Neural cell (in vitro differentiated cells): Measurements from ENCODE around the gene LPAR3. TPM values are rescaled to one million over a fixed set of nuclear protein-coding genes. Genes with fewer than 3 reads are reported as not detected.

Experiments used
- H2AFZ ChIP-seq: fragments of 200-600, 300-800 bp; sonication (generic), shearing (Covaris generic); 2 replicates; pipeline ENCODE4 v1.6.0; 2014; ENCODE audit warnings: low read depth, mild to moderate bottlenecking, antibody characterized with exemption, low read length, moderate library complexity
- H3F3A ChIP-seq: fragments of 200-600 bp; shearing (Covaris generic); 2 replicates; pipeline ENCODE4 v1.6.1; 2016; ENCODE audit warnings: mild to moderate bottlenecking, moderate library complexity, mixed read lengths, antibody characterized with exemption, low read length; ENCODE audit not compliant: insufficient read depth, poor library complexity, severe bottlenecking
- H3K27ac ChIP-seq: fragments of 200-600, 300-800 bp; sonication (generic), shearing (Covaris generic); 2 replicates; pipeline ENCODE4 v1.5.1; 2014; ENCODE audit warnings: mild to moderate bottlenecking, low read length, moderate library complexity
- H3K27me3 ChIP-seq: fragments of 300-800, 200-600 bp; sonication (generic), shearing (Covaris generic); 2 replicates; pipeline ENCODE4 v1.6.0; 2014; ENCODE audit warnings: mild to moderate bottlenecking, low read depth, low read length, moderate library complexity; ENCODE audit not compliant: insufficient read depth
- H3K36me3 ChIP-seq: fragments of 300-800, 200-600 bp; sonication (generic), shearing (Covaris generic); 2 replicates; pipeline ENCODE4 v1.5.1; 2014; ENCODE audit warnings: mild to moderate bottlenecking, antibody characterized with exemption, low read length, moderate library complexity; ENCODE audit not compliant: insufficient read depth
- H3K4me2 ChIP-seq: fragments of 300-800, 200-600 bp; sonication (generic), shearing (Covaris generic); 2 replicates; pipeline ENCODE4 v1.6.0; 2014; ENCODE audit warnings: mild to moderate bottlenecking, low read length
- H3K4me3 ChIP-seq: fragments of 300-800, 200-600 bp; sonication (generic), shearing (Covaris generic); 2 replicates; pipeline ENCODE4 v1.5.1; 2014; ENCODE audit warnings: mild to moderate bottlenecking, low read length, moderate library complexity
- H3K79me2 ChIP-seq: fragments of 200-600 bp; shearing (Covaris generic); replicated peaks from 2 replicates; pipeline ENCODE4 v1.6.0; 2014; ENCODE audit warnings: mild to moderate bottlenecking, low read length, moderate library complexity; ENCODE audit not compliant: insufficient read depth
- H3K9ac ChIP-seq: fragments of 300-800, 200-600 bp; sonication (generic), shearing (Covaris generic); 2 replicates; pipeline ENCODE4 v1.6.1; 2016; ENCODE audit warnings: mild to moderate bottlenecking, low read length, mixed read lengths
- H3K9me2 ChIP-seq: fragments of 200-600 bp; shearing (Covaris generic); 2 replicates; pipeline ENCODE4 v1.6.1; 2016; ENCODE audit warnings: mild to moderate bottlenecking, low read length, mixed read lengths; ENCODE audit not compliant: insufficient read depth
- H3K9me3 ChIP-seq: fragments of 200-600, 300-800 bp; sonication (generic), shearing (Covaris generic); 2 replicates; pipeline ENCODE4 v1.6.1; 2016; ENCODE audit warnings: mild to moderate bottlenecking, mixed run types, low read length, moderate library complexity, mixed read lengths
- H4K20me1 ChIP-seq: fragments of 200-600 bp; shearing (Covaris generic); 2 replicates; pipeline ENCODE4 v1.6.1; 2016; ENCODE audit warnings: mild to moderate bottlenecking, mixed run types; ENCODE audit not compliant: insufficient read depth
- CTCF ChIP-seq: fragments of 450-650 bp; IDR thresholded peaks from 2 replicates; pipeline ENCODE4 v1.5.1; 2014; ENCODE audit warnings: antibody characterized with exemption, mild to moderate bottlenecking, moderate library complexity; ENCODE audit not compliant: poor library complexity, severe bottlenecking
- EP300 ChIP-seq: fragments of 450-650 bp; conservative IDR thresholded peaks from 2 replicates; pipeline ENCODE4 v1.6.1; 2014; ENCODE audit warnings: antibody characterized with exemption, mild to moderate bottlenecking, moderate library complexity; ENCODE audit not compliant: poor library complexity, severe bottlenecking
- EZH2 ChIP-seq: fragments of 200-600, 300-800 bp; shearing (Covaris generic), sonication (generic); IDR thresholded peaks from 2 replicates; pipeline ENCODE4 v1.6.1; 2014; ENCODE audit warnings: antibody characterized with exemption, low read length, borderline replicate concordance, mild to moderate bottlenecking; ENCODE audit not compliant: insufficient read depth, poor library complexity, severe bottlenecking
- MXI1 ChIP-seq: fragments of 450-650 bp; conservative IDR thresholded peaks from 2 replicates; pipeline ENCODE4 v1.6.1; 2014; ENCODE audit warnings: antibody characterized with exemption, mild to moderate bottlenecking; ENCODE audit not compliant: poor library complexity, severe bottlenecking
- POLR2AphosphoS5 ChIP-seq: IDR thresholded peaks from 2 replicates; pipeline ENCODE4 v1.6.1; 2012
- RAD21 ChIP-seq: fragments of 450-650 bp; conservative IDR thresholded peaks from 2 replicates; pipeline ENCODE4 v1.6.1; 2014; ENCODE audit warnings: antibody characterized with exemption, mild to moderate bottlenecking, moderate library complexity
- REST ChIP-seq: IDR thresholded peaks from 2 replicates; pipeline ENCODE4 v1.6.1; 2012; ENCODE audit warnings: borderline replicate concordance
- SMC3 ChIP-seq: fragments of 450-650 bp; conservative IDR thresholded peaks from 2 replicates; pipeline ENCODE4 v1.6.1; 2014; ENCODE audit warnings: antibody characterized with exemption, mild to moderate bottlenecking, moderate library complexity; ENCODE audit not compliant: poor library complexity
- TAF1 ChIP-seq: IDR thresholded peaks from 2 replicates; pipeline ENCODE4 v1.6.1; 2012; ENCODE audit warnings: low read depth
- polyA plus RNA-seq: library from polyadenylated mRNA; depleted of rRNA; stranded (reverse); fragments of >200 nt; gene quantifications from 2 replicates; pipeline ENCODE4 v1.2.3, GENCODE V29; 2014

The LPAR3 gene
- polyA plus RNA-seq, 1 donor from 2014 or later, result not detected

GRCh38 chr1:84877592-84877991, 15.4 kb downstream of the LPAR3 start:
- Histone ChIP-seq H4K20me1 (no peaks in the 10 kb centered on the region), H3K27ac (no peak overlapping the region), H3K4me2 (no peak overlapping the region), H2AFZ (no peak overlapping the region), H3K9me3 (no peaks in the 10 kb centered on the region), H3K4me3 (no peak overlapping the region), H3F3A (no peaks in the 10 kb centered on the region), H3K9ac (no peak overlapping the region), H3K79me2 (no peaks in the 10 kb centered on the region), H3K36me3 (no peaks in the 10 kb centered on the region), H3K27me3 (no peaks in the 10 kb centered on the region), H3K9me2 (no peaks in the 10 kb centered on the region)
- TF ChIP-seq SMC3, result no peak

GRCh38 chr1:84876353-84876752, 16.7 kb downstream of the LPAR3 start:
- Histone ChIP-seq H3K79me2 (no peaks in the 10 kb centered on the region), H3K4me2 (no peak overlapping the region), H2AFZ (no peak overlapping the region), H4K20me1 (no peaks in the 10 kb centered on the region), H3F3A (no peaks in the 10 kb centered on the region), H3K27ac (no peak overlapping the region), H3K36me3 (no peaks in the 10 kb centered on the region), H3K9ac (no peak overlapping the region), H3K27me3 (no peaks in the 10 kb centered on the region), H3K9me2 (no peaks in the 10 kb centered on the region), H3K9me3 (no peaks in the 10 kb centered on the region), H3K4me3 (no peak overlapping the region)
- TF ChIP-seq POLR2AphosphoS5, result no peak
- TF ChIP-seq SMC3, result no peak
- no peak for TF ChIP-seq TAF1
- no peak for TF ChIP-seq RAD21
- TF ChIP-seq MXI1, result no peak
- no peak for TF ChIP-seq REST
- no peak for TF ChIP-seq EZH2
- TF ChIP-seq EP300, result no peak
- TF ChIP-seq CTCF, result no peak

DNA sequence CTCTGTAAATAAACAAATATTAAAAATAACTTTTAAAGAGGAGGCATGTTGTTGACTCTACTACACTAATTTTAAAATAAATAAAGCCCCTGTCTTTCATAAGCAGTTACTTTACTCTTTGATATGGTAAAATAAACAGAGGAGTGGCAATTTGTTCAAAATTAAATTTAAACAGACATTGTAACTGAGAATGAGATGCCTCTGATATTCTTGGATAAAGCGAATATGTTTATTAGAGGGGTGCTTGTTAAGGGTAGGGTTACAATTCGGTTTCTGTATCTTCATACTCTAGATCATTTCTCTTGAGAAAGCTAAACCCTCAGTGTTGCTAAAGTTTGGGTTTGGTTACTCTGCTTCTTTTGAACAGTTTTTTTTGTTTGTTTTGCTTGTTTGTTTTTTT, 19.6 kb downstream of the LPAR3 start:
- Histone ChIP-seq H3K4me3 (no peak overlapping the region), H3K36me3 (no peaks in the 10 kb centered on the region), H3K9me2 (no peaks in the 10 kb centered on the region), H3K79me2 (no peaks in the 10 kb centered on the region), H3K27me3 (no peaks in the 10 kb centered on the region), H3F3A (no peaks in the 10 kb centered on the region), H4K20me1 (no peaks in the 10 kb centered on the region), H3K4me2 (no peak overlapping the region), H3K27ac (no peak overlapping the region), H3K9ac (no peak overlapping the region), H3K9me3 (no peaks in the 10 kb centered on the region), H2AFZ (no peak overlapping the region)
- TF ChIP-seq REST, result no peak
- no peak for TF ChIP-seq POLR2AphosphoS5
- TF ChIP-seq RAD21, result no peak
- TF ChIP-seq SMC3, result no peak
- no peak for TF ChIP-seq CTCF
- TF ChIP-seq EP300, result no peak
- no peak for TF ChIP-seq TAF1
- no peak for TF ChIP-seq MXI1
- no peak for TF ChIP-seq EZH2
